COR-L47 (cell line): ENCODE results near the gene TK2.
"Not testable (repeated sequence)": the region's sequence is repeated elsewhere in the genome, so short reads cannot be mapped to it uniquely, and the experiment has no call there.

ENCODE experiments used
- DNase-seq: peaks from one replicate; lab custom pipeline; 2025; lab: John Stamatoyannopoulos, UW

Gene TK2

GRCh38 chr16:66549284-66550131, at the start of gene TK2:
Gene TK2 (minus strand): TSS chr16:66550122. CDS start chr16:66550061, 61 bp downstream.
- peak; percentile 58 for DNase-seq

GRCh38 chr16:66598111-66598510, 48.2 kb upstream of the TK2 start:
- no peak for DNase-seq

GRCh38 chr16:66596986-66597848, 47.3 kb upstream of the TK2 start:
- no peak for DNase-seq

GRCh38 chr16:66596559-66596958, 46.6 kb upstream of the TK2 start:
- not testable (repeated sequence) for DNase-seq

GRCh38 chr16:66594739-66595138, 44.8 kb upstream of the TK2 start:
- DNase-seq, result no peak

- no peak for DNase-seq
These were observed 42.9 kb upstream of the TK2 start for GRCh38 chr16:66592814-66593213.

- no peak for DNase-seq
These were observed 42.3 kb upstream of the TK2 start for GRCh38 chr16:66592241-66592640.

GRCh38 chr16:66591018-66591417, 41.1 kb upstream of the TK2 start:
- no peak for DNase-seq

GRCh38 chr16:66590322-66590721, 40.4 kb upstream of the TK2 start:
- no peak for DNase-seq

GRCh38 chr16:66588981-66589713, 39.2 kb upstream of the TK2 start:
- no peak for DNase-seq

GRCh38 chr16:66587881-66588600, 38.1 kb upstream of the TK2 start:
- no peak for DNase-seq

- no peak for DNase-seq
These were observed 35.7 kb upstream of the TK2 start for GRCh38 chr16:66585481-66586239.

- DNase-seq, result no peak
These were observed 31.5 kb upstream of the TK2 start for GRCh38 chr16:66581246-66581952.

- DNase-seq, result no peak
These were observed 30.8 kb upstream of the TK2 start for GRCh38 chr16:66580605-66581209.

- no peak for DNase-seq
These were observed 29.0 kb upstream of the TK2 start, which contains the start of gene CMTM2 for GRCh38 chr16:66578651-66579531. Gene CMTM2 (plus strand): TSS chr16:66579463. CDS start chr16:66579608, 145 bp downstream.

- no peak for DNase-seq
These were observed 26.4 kb upstream of the TK2 start for GRCh38 chr16:66576296-66576695.

GRCh38 chr16:66575060-66575459, 25.1 kb upstream of the TK2 start:
- DNase-seq, result no peak

- no peak for DNase-seq
These were observed 24.6 kb upstream of the TK2 start for GRCh38 chr16:66574531-66574930.

GRCh38 chr16:66574081-66574480, 24.2 kb upstream of the TK2 start:
- DNase-seq, result no peak
